Amygdala (tissue), 56 donors: ENCODE data around the gene HOXB4.

ENCODE experiments used
- DNase-seq, 56 donors: peaks; one replicate each; lab custom pipeline; 2025; lab: John Stamatoyannopoulos, UW

The HOXB4 gene

DNA sequence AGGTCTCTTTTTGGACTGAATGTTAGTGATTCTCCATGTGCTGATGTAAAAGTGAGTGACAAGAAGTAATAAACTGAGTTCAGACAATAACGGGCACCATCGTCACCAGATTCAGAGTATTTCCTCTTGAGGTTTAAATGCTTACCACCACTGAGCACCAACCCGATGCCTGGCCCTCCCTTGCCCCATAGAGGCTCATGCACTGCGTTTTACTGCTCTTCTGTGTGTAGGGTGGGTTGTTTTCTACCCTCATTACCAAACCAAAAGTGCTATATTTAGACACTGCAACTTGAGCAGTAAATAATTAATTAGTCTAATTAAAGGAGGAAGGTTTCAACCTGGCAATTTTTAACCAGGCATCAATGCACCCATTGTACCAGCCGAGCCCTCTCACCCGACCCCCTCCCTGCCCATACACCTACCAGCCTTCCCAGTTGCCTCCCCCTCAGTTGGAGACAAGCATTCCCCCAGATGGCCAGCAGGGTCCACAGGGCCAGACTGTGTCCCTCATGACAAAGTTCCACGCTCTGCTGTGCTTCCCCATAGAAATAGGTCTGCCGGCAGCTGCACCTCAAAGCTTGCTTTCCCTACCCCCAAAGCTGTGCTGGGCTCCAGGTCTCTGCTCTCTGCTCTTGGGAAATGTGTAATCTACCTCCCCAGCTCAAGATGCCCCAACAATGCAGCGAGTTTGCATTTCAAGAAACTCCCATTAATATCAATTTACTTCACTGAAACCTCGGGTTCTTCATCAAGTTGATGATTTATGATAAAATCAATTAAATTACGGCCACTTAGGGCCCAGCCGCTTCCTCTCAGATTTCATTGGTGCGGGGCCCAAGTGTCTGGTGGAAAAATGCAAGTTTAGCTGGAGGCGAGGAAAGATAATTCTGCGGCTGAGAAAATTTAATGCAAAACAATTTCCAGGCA is 16.0 kb downstream of the HOXB4 start:
- DNase-seq = no peak

- no peak for DNase-seq
Measured at GRCh38 chr17:48559840-48560817, 18.0 kb downstream of the HOXB4 start.

DNA sequence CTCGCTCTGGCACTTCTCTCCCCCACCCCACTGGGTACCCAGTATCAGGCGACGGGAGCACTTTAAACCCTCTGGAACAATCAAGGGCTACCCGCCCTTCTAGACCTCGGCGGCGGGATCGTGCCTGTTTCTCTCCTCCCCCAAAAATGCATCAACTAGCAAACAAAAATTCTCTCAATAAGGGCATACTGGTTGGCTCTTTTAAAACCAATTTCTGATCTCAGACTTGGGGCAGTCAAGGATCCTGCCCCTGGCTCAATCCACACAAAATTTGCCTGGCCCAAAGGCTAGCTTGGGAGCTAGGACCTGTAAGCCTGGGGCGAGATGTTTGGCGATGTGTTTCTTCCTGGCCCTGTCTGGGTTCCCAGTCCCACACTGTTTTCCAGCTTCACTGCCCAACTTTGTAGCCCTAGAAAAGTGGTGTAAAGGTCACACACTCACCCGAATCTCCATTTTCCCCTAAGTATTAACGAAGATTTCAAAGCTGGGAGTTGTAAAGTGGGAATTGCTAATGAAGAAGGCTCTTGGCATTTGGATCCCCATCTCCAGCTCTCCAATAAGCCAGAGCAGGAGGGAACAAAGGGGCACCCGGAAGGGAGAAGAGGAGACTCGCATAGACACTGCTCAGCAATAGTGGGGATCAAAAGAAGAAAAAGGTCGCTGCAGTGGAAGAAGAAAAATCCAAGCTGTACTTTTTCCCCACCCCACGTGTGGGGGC is 18.9 kb downstream of the HOXB4 start:
- DNase-seq = no peak

DNA sequence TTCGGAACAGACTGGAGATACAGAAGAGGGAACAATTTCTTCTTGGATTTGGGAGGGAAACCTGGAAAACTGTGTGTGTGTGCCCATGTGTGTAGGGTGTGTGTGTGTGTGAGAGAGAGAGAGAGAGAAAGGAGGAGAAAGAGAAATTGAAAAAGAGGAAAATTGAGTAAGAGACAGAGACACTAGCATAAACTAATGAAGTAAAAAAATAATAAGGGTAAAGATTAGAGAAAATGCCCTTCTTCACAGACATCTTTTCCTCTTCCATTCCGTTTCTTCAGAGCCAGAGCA is 19.4 kb downstream of the HOXB4 start:
- DNase-seq = no peak

DNA sequence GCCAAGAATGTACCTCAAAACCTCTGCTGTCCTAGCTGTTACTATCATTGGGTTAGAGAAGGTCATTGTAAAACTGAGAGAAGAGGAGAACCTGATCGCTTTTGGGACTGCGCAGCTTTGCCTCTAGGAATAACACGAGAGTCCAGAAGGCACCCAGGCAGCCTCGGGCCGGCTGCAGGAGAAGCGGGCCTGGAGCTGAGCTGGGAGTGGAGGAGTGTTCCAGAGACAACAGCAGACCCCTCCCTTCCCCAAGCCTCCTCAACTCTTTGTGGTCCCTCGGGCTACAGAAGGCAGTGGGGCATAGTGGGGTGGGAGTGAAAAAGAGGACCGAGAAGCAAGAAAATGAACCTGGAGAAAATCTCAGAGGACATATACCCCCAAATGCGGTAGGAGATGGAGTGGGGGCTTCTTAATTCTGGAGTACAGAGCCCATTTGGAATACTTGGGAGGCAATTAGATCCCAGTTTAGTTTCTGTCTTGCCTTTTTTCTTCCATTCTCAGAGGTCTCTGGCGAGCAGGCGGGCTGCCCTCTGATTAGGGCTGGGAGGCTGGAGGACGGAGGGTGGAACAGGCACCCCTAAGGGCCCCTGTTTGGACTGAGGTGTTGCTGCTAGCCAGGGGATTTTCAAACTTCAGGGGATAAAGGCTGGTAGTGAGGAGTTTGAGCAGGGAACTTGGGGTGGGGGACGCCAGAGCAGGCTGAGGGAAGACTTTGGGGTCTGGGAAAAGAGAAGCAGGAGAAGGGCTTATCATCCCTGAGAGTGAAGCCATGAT is 19.9 kb downstream of the HOXB4 start:
- DNase-seq = no peak

GRCh38 chr17:48556576-48557401 is 21.4 kb downstream of the HOXB4 start:
- DNase-seq = no peak

- DNase-seq = no peak
Measured at GRCh38 chr17:48556229-48556575, 21.9 kb downstream of the HOXB4 start.

DNA sequence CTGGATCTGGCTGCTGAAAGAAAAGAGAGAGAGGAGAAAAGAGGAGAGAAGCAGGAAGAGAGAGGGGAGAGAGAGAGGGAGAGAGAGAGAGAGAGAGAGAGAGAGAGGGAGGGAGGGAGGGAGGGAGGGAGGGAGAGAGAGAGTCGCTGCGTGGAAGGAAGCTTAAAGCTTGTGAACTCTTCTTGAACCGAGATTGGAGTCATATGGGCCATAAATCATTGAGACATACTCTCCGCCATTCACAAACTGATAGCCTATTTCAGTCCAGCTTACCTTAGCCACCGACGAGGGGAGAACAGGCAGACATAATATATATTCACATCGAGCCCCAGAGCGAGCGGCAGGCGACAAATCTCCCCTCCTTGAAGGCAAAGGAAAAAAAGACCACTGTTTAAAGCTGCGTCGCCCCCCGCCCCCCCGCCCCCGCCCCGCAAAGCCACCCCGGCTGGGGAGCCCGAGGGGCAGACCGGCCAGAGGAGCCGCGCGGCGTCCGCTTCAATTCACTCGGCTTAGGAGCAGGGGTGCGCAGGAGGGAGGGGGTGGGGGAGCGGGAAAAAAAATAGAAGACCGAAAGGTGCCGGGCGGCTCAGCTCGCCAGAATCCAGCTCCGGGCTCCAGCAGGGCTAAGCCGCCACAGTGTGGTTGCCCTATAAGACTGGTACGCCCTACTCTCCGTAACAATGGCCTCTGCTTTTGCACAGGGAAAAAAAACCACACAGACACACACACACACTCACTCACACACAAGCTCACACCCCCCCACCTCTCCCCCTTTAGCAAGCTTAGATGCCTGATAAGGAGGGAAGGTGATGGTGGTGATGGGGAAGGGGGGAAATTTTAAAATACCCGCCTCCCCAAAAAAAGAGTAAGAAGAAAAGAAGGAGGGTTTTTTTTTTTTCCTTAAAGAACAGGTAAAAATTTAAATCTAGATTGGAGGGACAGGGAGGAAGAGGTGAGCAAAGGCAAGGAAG is 22.6 kb downstream of the HOXB4 start:
- no peak for DNase-seq

DNA sequence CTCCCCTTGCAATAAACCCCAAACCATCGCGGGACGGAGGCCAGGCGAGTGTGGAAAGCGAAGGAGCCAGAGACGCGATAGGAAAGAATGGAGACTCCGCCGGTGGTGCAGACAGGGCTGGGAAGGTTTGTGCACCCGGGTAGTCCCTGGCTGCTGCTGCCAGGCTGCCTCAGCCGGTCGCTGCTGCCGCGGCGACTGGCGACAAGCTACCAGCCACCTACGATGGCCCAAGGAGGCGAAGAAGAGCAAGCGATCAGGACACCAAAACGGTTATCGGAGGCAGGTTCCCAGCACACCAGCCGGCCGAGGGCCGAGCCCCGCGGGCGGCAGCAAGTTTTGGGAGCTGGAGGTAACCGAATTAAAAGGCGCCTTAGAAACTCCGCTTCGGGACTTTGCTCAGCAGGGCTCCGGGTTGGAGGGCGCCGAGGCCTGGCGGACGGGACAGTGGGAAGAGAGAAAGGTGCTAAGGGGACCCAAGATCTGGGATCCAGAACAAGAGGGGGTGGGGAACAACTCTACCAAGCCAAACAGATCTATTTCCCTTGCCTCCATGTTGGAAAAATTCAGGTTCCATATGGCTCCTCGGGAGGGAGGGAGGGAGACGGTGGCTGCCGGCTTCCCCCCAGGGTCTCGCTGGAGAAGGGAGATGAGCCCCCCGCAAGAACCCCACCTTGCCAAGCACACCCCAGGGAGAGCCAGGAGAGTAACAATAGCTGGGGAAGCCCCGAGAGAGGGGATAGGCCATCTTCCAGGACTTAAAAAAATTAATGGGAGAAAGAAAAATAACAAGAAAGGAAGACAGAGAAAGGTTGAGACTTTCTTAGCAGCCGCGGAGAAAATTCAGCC is 23.5 kb downstream of the HOXB4 start:
- DNase-seq = no peak

GRCh38 chr17:48553826-48554225 is 24.3 kb downstream of the HOXB4 start:
- DNase-seq = no peak

GRCh38 chr17:48553190-48553547 is 25.0 kb downstream of the HOXB4 start:
- no peak for DNase-seq

GRCh38 chr17:48552466-48553189 is 25.5 kb downstream of the HOXB4 start:
- no peak for DNase-seq

DNA sequence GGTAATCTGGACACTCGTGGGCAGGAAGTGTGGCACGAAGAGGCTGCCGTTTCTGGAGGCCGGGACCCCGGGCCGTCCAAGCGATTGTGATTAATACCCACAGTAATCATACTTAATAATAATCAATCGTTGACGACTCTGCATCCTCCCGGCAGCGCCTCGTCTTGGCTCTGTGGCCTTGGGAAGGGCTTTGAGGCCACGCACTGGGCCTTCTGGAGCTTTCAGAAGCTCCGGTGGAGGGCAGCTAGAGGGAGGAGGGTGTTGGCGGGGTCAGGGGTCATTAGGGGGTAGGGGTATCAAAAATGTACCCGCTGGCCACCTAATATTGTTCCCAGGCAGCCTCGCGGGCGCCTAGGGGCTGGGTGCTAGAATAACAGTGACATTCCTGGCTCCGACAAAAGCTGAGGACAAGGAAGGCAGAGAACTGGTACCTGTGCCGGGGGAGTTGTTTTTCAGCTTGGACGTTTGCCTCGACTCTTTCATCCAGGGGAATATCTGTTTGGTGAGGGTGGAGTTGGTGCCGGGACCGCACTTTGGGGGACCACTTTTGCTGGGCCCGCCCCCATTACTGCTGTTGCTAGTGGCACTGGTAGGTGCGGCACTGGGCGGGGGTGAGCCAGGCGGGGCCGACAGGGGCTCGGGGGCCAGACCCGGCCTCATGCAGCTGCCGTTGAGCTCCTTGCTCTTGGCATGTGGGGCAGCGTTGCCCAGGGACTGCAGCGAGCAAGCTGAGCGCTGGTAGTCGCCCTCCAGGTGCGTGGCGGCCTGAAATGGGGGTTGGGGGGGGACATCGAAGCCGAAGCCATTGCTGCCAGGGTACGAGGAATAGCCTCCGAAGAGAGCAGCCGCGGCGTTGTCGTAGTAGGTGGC is 26.3 kb downstream of the HOXB4 start:
- no peak for DNase-seq

DNA sequence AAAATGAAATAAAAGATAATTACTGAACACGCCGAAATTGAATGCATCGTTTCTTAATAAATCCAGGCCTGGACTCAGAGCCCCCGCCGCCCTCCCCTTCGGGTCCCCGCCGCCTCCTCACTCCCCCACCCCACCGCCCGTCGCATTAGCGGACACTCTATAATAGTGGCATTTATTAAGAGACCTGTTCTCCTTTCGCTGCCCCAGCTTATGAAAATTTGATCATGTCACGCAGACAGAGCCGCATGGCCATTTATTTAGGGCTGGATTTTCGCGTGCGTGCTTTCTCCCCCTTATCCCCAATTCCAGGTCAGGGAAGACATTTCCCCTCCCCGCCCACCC is 27.0 kb downstream of the HOXB4 start:
- no peak for DNase-seq

DNA sequence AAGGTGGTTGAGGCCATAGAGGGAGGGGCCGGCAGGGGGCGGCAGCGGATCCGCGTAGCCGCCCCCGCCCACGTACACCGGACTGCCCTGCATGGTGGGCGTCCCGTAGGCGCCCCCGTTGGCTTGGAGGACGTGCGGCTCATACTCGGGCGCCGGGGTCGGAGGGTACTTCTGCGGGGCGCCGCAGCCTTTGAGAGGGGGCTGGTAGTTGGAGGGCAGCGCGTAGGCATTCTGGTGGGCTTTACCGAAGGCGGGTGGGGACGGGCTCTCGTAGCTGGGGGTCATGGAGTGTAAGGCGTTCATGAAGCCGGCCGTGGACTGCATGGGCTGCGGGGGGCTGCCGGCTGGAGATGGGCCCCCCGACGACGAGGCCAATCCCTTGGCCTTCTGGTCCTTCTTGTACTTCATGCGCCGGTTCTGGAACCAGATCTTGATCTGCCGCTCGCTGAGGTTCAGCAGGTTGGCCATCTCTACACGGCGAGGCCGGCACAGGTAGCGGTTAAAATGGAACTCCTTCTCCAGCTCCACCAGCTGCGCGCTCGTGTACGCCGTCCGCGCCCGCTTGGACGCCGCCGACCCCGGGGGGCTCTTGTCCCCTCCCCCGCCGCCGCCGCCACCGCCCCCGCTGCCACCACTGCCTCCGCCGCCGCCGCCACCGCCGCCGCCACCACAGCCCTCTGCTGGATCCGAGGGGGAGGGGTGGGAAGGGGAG is 27.5 kb downstream of the HOXB4 start:
- DNase-seq = no peak
